OCI-LY1 (cell line): ENCODE results near the gene PIAS2.

Experiments
- H2AFZ ChIP-seq: fragments of 200-600 bp; sonication (generic), shearing (Covaris generic); 2 replicates; pipeline ENCODE4 v1.6.0; 2014; ENCODE audit warnings: antibody characterized with exemption, mild to moderate bottlenecking, low read length
- H3F3A ChIP-seq: fragments of 200-600 bp; sonication (generic), shearing (Covaris generic); 2 replicates; pipeline ENCODE4 v1.6.0; 2014; ENCODE audit warnings: mild to moderate bottlenecking, antibody characterized with exemption, low read length, moderate library complexity; ENCODE audit not compliant: insufficient read depth
- H3K27ac ChIP-seq: fragments of 200-600 bp; sonication (generic); 2 replicates; pipeline ENCODE4 v1.5.1; 2014; ENCODE audit warnings: low read length, mixed run types, mild to moderate bottlenecking, low read depth; ENCODE audit not compliant: poor library complexity, severe bottlenecking
- H3K27me3 ChIP-seq: fragments of 200-600 bp; sonication (generic); 2 replicates; pipeline ENCODE4 v1.6.0; 2014; ENCODE audit warnings: antibody characterized with exemption, mild to moderate bottlenecking, low read length, moderate library complexity; ENCODE audit not compliant: insufficient read depth
- H3K36me3 ChIP-seq: fragments of 200-600 bp; sonication (generic); 2 replicates; pipeline ENCODE4 v1.6.1; 2014; ENCODE audit warnings: mild to moderate bottlenecking, antibody characterized with exemption, low read length, moderate library complexity, mixed read lengths; ENCODE audit not compliant: insufficient read depth
- H3K4me1 ChIP-seq: fragments of 200-600 bp; sonication (generic); 2 replicates; pipeline ENCODE4 v1.5.1; 2014; ENCODE audit warnings: mild to moderate bottlenecking, low read length, moderate library complexity; ENCODE audit not compliant: insufficient read depth, severe bottlenecking
- H3K4me2 ChIP-seq: fragments of 200-600 bp; sonication (generic), shearing (Covaris generic); 2 replicates; pipeline ENCODE4 v1.6.1; 2014; ENCODE audit warnings: low read length
- H3K4me3 ChIP-seq: fragments of 200-600 bp; sonication (generic); 2 replicates; pipeline ENCODE4 v1.5.1; 2014; ENCODE audit warnings: low read length, low read depth, mild to moderate bottlenecking, mixed read lengths; ENCODE audit not compliant: poor library complexity, severe bottlenecking
- H3K79me2 ChIP-seq: fragments of 200-600 bp; shearing (Covaris generic); 2 replicates; pipeline ENCODE4 v1.6.1; 2016; ENCODE audit warnings: mixed run types, low read length, mixed read lengths; ENCODE audit not compliant: insufficient read depth
- H3K9ac ChIP-seq: fragments of 200-600 bp; sonication (generic), shearing (Covaris generic); 2 replicates; pipeline ENCODE4 v1.6.1; 2014; ENCODE audit warnings: mild to moderate bottlenecking, low read length, mixed read lengths
- H3K9me2 ChIP-seq: fragments of 200-600 bp; sonication (generic), shearing (Covaris generic); 2 replicates; pipeline ENCODE4 v1.6.1; 2014; ENCODE audit warnings: low read depth, mild to moderate bottlenecking, low read length, mixed read lengths
- H3K9me3 ChIP-seq: fragments of 200-600 bp; shearing (Covaris generic); 2 replicates; pipeline ENCODE4 v1.6.1; 2014; ENCODE audit warnings: low read length, mixed read lengths
- H4K20me1 ChIP-seq: fragments of 200-600 bp; sonication (generic), shearing (Covaris generic); 2 replicates; pipeline ENCODE4 v1.6.0; 2016; ENCODE audit warnings: mild to moderate bottlenecking, low read length; ENCODE audit not compliant: insufficient read depth
- CTCF ChIP-seq: fragments of 200-600 bp; sonication (generic), shearing (Covaris generic); IDR thresholded peaks from 2 replicates; pipeline ENCODE4 v1.5.1; 2017; ENCODE audit warnings: mild to moderate bottlenecking, antibody characterized with exemption, low read length, moderate library complexity, mixed read lengths
- EZH2 ChIP-seq: fragments of 200-600 bp; sonication (generic), shearing (Covaris generic); IDR thresholded peaks from 2 replicates; pipeline ENCODE4 v1.8.0; 2017; ENCODE audit warnings: borderline replicate concordance, mixed run types, mild to moderate bottlenecking, antibody characterized with exemption, low read length, moderate library complexity, mixed read lengths

PIAS2 gene

GRCh38 chr18:46814399-46814798 is 102.9 kb downstream of the PIAS2 start:
- Histone ChIP-seq H3K27me3 (no peaks in the 10 kb centered on the region), H3K79me2 (no peaks in the 10 kb centered on the region), H2AFZ (no peak overlapping the region), H3K4me1 (no peaks in the 10 kb centered on the region), H3F3A (no peaks in the 10 kb centered on the region), H3K4me2 (no peak overlapping the region), H4K20me1 (no peaks in the 10 kb centered on the region), H3K36me3 (no peaks in the 10 kb centered on the region), H3K4me3 (no peak overlapping the region), H3K27ac (no peak overlapping the region), H3K9ac (no peak overlapping the region), H3K9me3 (no peaks in the 10 kb centered on the region), H3K9me2 (no peaks in the 10 kb centered on the region)
- no peak for TF ChIP-seq CTCF
- TF ChIP-seq EZH2 = no peak

- no peak overlapping the region for H3K4me3 ChIP-seq
- no peak overlapping the region for H3K4me2 ChIP-seq
- H3K27ac ChIP-seq = no peak overlapping the region
- H2AFZ ChIP-seq = no peak overlapping the region
- H3K36me3 ChIP-seq = no peaks in the 10 kb centered on the region
- H3F3A ChIP-seq = no peaks in the 10 kb centered on the region
- H3K4me1 ChIP-seq = no peaks in the 10 kb centered on the region
- no peaks in the 10 kb centered on the region for H3K79me2 ChIP-seq
- no peaks in the 10 kb centered on the region for H3K27me3 ChIP-seq
- H4K20me1 ChIP-seq = no peaks in the 10 kb centered on the region
- H3K9me2 ChIP-seq = no peaks in the 10 kb centered on the region
- TF ChIP-seq CTCF = no peak
- TF ChIP-seq EZH2 = no peak
- H3K9ac ChIP-seq = no peak overlapping the region
- H3K9me3 ChIP-seq = no peaks in the 10 kb centered on the region
These were observed 105.0 kb downstream of the PIAS2 start for GRCh38 chr18:46812311-46812710.

GRCh38 chr18:46810481-46811000 is 106.8 kb downstream of the PIAS2 start:
- no peaks in the 10 kb centered on the region for H4K20me1 ChIP-seq
- TF ChIP-seq EZH2 (no peak), CTCF (no peak)
- H3K36me3 ChIP-seq = no peaks in the 10 kb centered on the region
- H3K4me1 ChIP-seq = no peaks in the 10 kb centered on the region
- no peak overlapping the region for H3K4me3 ChIP-seq
- no peaks in the 10 kb centered on the region for H3F3A ChIP-seq
- no peaks in the 10 kb centered on the region for H3K9me2 ChIP-seq
- H3K4me2 ChIP-seq = no peak overlapping the region
- no peaks in the 10 kb centered on the region for H3K79me2 ChIP-seq
- no peak overlapping the region for H3K9ac ChIP-seq
- no peaks in the 10 kb centered on the region for H3K9me3 ChIP-seq
- no peak overlapping the region for H3K27ac ChIP-seq
- no peaks in the 10 kb centered on the region for H3K27me3 ChIP-seq
- no peak overlapping the region for H2AFZ ChIP-seq
